HCT116 (cell line): Measurements from ENCODE around the gene C10orf105. TPM values are rescaled to one million over a fixed set of nuclear protein-coding genes. Genes with fewer than 3 reads are reported as not detected.

Experiments
- ATAC-seq: fragments of 200-7000 bp; cut with Tn5 transposase; 2 replicates; pipeline ENCODE4 v1.9.1; 2020; ENCODE audit warnings: mild to moderate bottlenecking, moderate library complexity
- BruUV-seq: library from RNA; stranded (reverse); fragments of 400-500 nt; replicated peaks from 2 replicates; lab custom pipeline; 2021; lab: Mats Ljungman, UMichigan
- CTCF ChIA-PET: fragments of 300-600 bp; sonication (Branson Sonifier 250); formaldehyde crosslinking; loops from one replicate; lab custom pipeline; 2021; ENCODE audit warnings: antibody characterized with exemption; lab: Charles Lee
- POLR2A ChIA-PET: fragments of 300-600, 350-600 bp; sonication (Branson Sonifier 250); formaldehyde crosslinking; loops from one replicate; lab custom pipeline; 2021; ENCODE audit warnings: antibody characterized with exemption; lab: Charles Lee
- RAD21 ChIA-PET, 2 experiments: fragments of 300-600 bp; sonication (Branson Sonifier 250); formaldehyde crosslinking; loops; one replicate each; lab custom pipeline; 2023; ENCODE audit warnings: low total read pairs in 2 of 2; ENCODE audit not compliant: uncharacterized antibody in 2 of 2, unreplicated experiment in 2 of 2, low non-redundant PET in 1 of 2; lab: Charles Lee
- DNase-seq: peaks from one replicate; pipeline ENCODE4 v3.0.0-alpha.2; 2010; ENCODE audit warnings: low read depth, low spot score
- H2AFZ ChIP-seq: fragments of 200-600 bp; shearing (Covaris generic), sonication (generic); 2 replicates; pipeline ENCODE4 v1.6.1; 2017; ENCODE audit warnings: low read depth, mixed run types, mixed read lengths, antibody characterized with exemption, low read length; ENCODE audit not compliant: poor library complexity, severe bottlenecking
- H3K27ac ChIP-seq: 2 replicates; pipeline ENCODE4 v1.5.1; 2012; ENCODE audit warnings: low read depth, low read length
- H3K27me3 ChIP-seq: fragments of 200-600 bp; sonication (generic); 2 replicates; pipeline ENCODE4 v1.6.1; 2016; ENCODE audit warnings: mixed run types, low read length, mixed read lengths; ENCODE audit not compliant: insufficient read depth
- H3K36me3 ChIP-seq, 2 experiments: fragments of 200-500 bp in 1 of 2; fragments of 200-600 bp in 1 of 2; sonication (Bioruptor generic) in 1 of 2; sonication (generic) in 1 of 2; 2 replicates each; pipeline versions ENCODE4 v1.5.1 to v1.6.1; 2014 to 2016; ENCODE audit warnings: low read length in 2 of 2, inconsistent platforms in 1 of 2, mixed read lengths in 1 of 2, mixed run types in 1 of 2; ENCODE audit not compliant: insufficient read depth in 2 of 2, control insufficient read depth in 1 of 2
- H3K4me1 ChIP-seq, 2 experiments: fragments of 200-600 bp in 1 of 2; sonication (generic) in 1 of 2; 2 replicates each; pipeline versions ENCODE4 v1.5.1 to v1.6.1; 2012 to 2017; ENCODE audit warnings: low read length in 2 of 2, inconsistent platforms in 1 of 2, mild to moderate bottlenecking in 1 of 2, mixed read lengths in 1 of 2, mixed run types in 1 of 2, moderate library complexity in 1 of 2; ENCODE audit not compliant: insufficient read depth in 2 of 2, control insufficient read depth in 1 of 2
- H3K4me2 ChIP-seq: fragments of 200-600 bp; sonication (generic); 2 replicates; pipeline ENCODE4 v1.6.1; 2017; ENCODE audit warnings: mixed run types, low read length, mixed read lengths
- H3K4me3 ChIP-seq, 2 experiments: fragments of 200-600 bp in 1 of 2; sonication (generic) in 1 of 2; replicated peaks in 1 of 2; 2 replicates each; pipeline ENCODE4 v1.5.1; 2011 to 2016; ENCODE audit warnings: low read length in 2 of 2, control low read depth in 1 of 2, low read depth in 1 of 2, mild to moderate bottlenecking in 1 of 2, mixed read lengths in 1 of 2, mixed run types in 1 of 2
- H3K79me2 ChIP-seq: fragments of 200-600 bp; sonication (generic); 2 replicates; pipeline ENCODE4 v1.6.1; 2017; ENCODE audit warnings: mild to moderate bottlenecking, mixed run types, low read length, moderate library complexity, mixed read lengths; ENCODE audit not compliant: insufficient read depth
- H3K9ac ChIP-seq: fragments of 200-600 bp; sonication (generic); 2 replicates; pipeline ENCODE4 v1.6.1; 2016; ENCODE audit warnings: low read length, mixed read lengths
- H3K9me2 ChIP-seq: fragments of 200-600 bp; sonication (generic), shearing (Covaris generic); 2 replicates; pipeline ENCODE4 v1.6.1; 2017; ENCODE audit warnings: mixed run types, mild to moderate bottlenecking, moderate library complexity; ENCODE audit not compliant: insufficient read depth
- H3K9me3 ChIP-seq, 2 experiments: fragments of 200-500 bp in 1 of 2; fragments of 200-600 bp in 1 of 2; sonication (Bioruptor generic) in 1 of 2; sonication (generic) in 1 of 2; 2 replicates each; pipeline ENCODE4 v1.6.1; 2014 to 2017; ENCODE audit warnings: low read length in 2 of 2, mixed read lengths in 2 of 2, inconsistent platforms in 1 of 2, low read depth in 1 of 2, mild to moderate bottlenecking in 1 of 2, mixed run types in 1 of 2, moderate library complexity in 1 of 2; ENCODE audit not compliant: control insufficient read depth in 1 of 2, insufficient read depth in 1 of 2
- H4K20me1 ChIP-seq: fragments of 200-600 bp; sonication (generic), shearing (Covaris generic); 2 replicates; pipeline ENCODE4 v1.6.1; 2017; ENCODE audit warnings: mixed run types, mild to moderate bottlenecking, moderate library complexity; ENCODE audit not compliant: insufficient read depth
- CBX3 ChIP-seq: IDR thresholded peaks from 2 replicates; pipeline ENCODE4 v1.6.1; 2012; ENCODE audit warnings: low read depth
- CEBPB ChIP-seq: IDR thresholded peaks from 2 replicates; pipeline ENCODE4 v1.6.1; 2012; ENCODE audit warnings: low read depth
- EGR1 ChIP-seq: IDR thresholded peaks from 2 replicates; pipeline ENCODE4 v1.6.1; 2012; ENCODE audit warnings: low read depth
- ELF1 ChIP-seq: IDR thresholded peaks from 2 replicates; pipeline ENCODE4 v1.6.1; 2012; ENCODE audit warnings: low read depth, borderline replicate concordance
- EZH2 ChIP-seq: fragments of 200-600 bp; sonication (generic); IDR thresholded peaks from 2 replicates; pipeline ENCODE4 v1.6.1; 2017; ENCODE audit warnings: antibody characterized with exemption, mixed run types
- EZH2phosphoT487 ChIP-seq: fragments of 200-600 bp; IDR thresholded peaks from 2 replicates; pipeline ENCODE4 v1.6.1; 2018; ENCODE audit warnings: antibody characterized with exemption, borderline replicate concordance
- FOSL1 ChIP-seq: IDR thresholded peaks from 2 replicates; pipeline ENCODE4 v1.6.1; 2012; ENCODE audit warnings: low read depth
- JUND ChIP-seq: IDR thresholded peaks from 2 replicates; pipeline ENCODE4 v1.6.1; 2012
- MAX ChIP-seq: IDR thresholded peaks from 2 replicates; pipeline ENCODE4 v1.6.1; 2012
- POLR2A ChIP-seq: IDR thresholded peaks from 2 replicates; pipeline ENCODE4 v1.7.0; 2011; ENCODE audit warnings: borderline replicate concordance; ENCODE audit not compliant: insufficient read depth, insufficient read length; ENCODE audit errors: extremely low read depth
- POLR2AphosphoS5 ChIP-seq: IDR thresholded peaks from 2 replicates; pipeline ENCODE4 v1.6.1; 2011; ENCODE audit warnings: mild to moderate bottlenecking, low read depth, low read length, moderate library complexity
- RAD21 ChIP-seq: IDR thresholded peaks from 2 replicates; pipeline ENCODE4 v1.6.1; 2012; ENCODE audit warnings: low read depth, mild to moderate bottlenecking
- SIN3A ChIP-seq: IDR thresholded peaks from 2 replicates; pipeline ENCODE4 v1.6.1; 2012; ENCODE audit warnings: low read depth
- SP1 ChIP-seq: IDR thresholded peaks from 2 replicates; pipeline ENCODE4 v1.6.1; 2012; ENCODE audit warnings: low read depth
- SRF ChIP-seq: IDR thresholded peaks from 2 replicates; pipeline ENCODE4 v1.6.1; 2012; ENCODE audit warnings: low read depth
- YY1 ChIP-seq: IDR thresholded peaks from 2 replicates; pipeline ENCODE4 v1.6.1; 2011; ENCODE audit warnings: low read length, low read depth, moderate library complexity, mild to moderate bottlenecking; ENCODE audit not compliant: insufficient replicate concordance; ENCODE audit errors: extremely low read depth
- ZFX ChIP-seq: fragments of 450-650 bp; IDR thresholded peaks from 2 replicates; pipeline ENCODE4 v1.6.1; 2017
- ZNF274 ChIP-seq: fragments of 200-500 bp; sonication (Bioruptor generic); IDR thresholded peaks from 2 replicates; pipeline ENCODE4 v1.6.1; 2014; ENCODE audit warnings: mild to moderate bottlenecking, low read depth, low read length, inconsistent platforms
- intact Hi-C: fragments of 100-400 bp; cut with micrococcal nuclease; formaldehyde crosslinking; loops from 2 replicates; pipeline ENCODE4 v1.10.0; 2022
- total RNA-seq: library from RNA; stranded (reverse); gene quantifications from one replicate; pipeline ENCODE4 v1.2.1, GENCODE V29; 2021; ENCODE audit not compliant: unreplicated experiment
- TF ChIP-seq, protein P1 (sequence below): IDR thresholded peaks from 2 replicates; pipeline ENCODE4 v1.6.1; 2011; ENCODE audit warnings: mild to moderate bottlenecking, low read length, moderate library complexity; ENCODE audit not compliant: insufficient replicate concordance; ENCODE audit errors: extremely low read depth
- TF ChIP-seq, protein P2 (sequence below), 3 experiments: fragments of 200-600 bp in 1 of 3; sonication (generic) in 1 of 3; IDR thresholded peaks in 2 of 3; conservative IDR thresholded peaks in 1 of 3; 2 replicates each; pipeline ENCODE4 v1.5.1; 2012 to 2017; ENCODE audit warnings: low read depth in 2 of 3, low read length in 2 of 3, antibody characterized with exemption in 1 of 3, borderline replicate concordance in 1 of 3, control low read depth in 1 of 3, mild to moderate bottlenecking in 1 of 3, mixed read lengths in 1 of 3, mixed run types in 1 of 3, moderate library complexity in 1 of 3; ENCODE audit not compliant: insufficient read depth in 1 of 3

The C10orf105 gene
- total RNA-seq, 1 experiment from 2014 or later, result not detected

DNA sequence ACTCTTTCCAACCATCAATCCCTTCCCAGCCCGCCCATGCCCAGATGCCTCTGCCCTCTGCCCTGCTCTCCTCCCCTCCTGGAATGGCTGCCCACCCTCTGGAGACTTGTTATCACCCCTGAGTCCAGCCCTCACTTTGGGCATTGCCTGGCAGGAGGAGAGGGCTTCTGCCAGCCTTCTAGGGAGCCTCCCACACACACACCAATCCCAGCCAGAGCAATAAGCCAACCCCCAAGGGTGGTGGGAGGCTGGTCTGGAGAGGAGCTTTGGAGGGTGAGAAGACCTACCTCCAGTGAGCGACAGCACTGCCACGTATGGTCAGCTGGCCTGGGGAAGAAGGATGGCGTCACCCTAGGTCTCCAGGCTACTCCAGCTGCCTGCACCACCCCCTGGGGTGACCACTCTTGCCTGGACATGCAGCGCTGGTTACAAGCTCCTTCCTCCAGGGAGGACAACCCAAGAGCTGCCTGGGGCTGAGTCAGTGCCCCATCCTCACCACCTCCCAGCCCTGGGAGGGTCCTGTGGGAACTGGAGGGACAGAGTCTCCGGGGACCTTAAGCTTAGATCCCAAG, 8.4 kb downstream of the C10orf105 start:
- no peaks in the 10 kb centered on the region for H3K27me3 ChIP-seq
- no peaks in the 10 kb centered on the region for H3K9me2 ChIP-seq
- H2AFZ ChIP-seq, result no peak overlapping the region
- H3K9ac ChIP-seq, result no peak overlapping the region
- no peak overlapping the region for H3K27ac ChIP-seq
- H3K4me3 ChIP-seq, result no peak overlapping the region
- H3K36me3 ChIP-seq, result no peaks in the 10 kb centered on the region
- ChIA-PET CTCF (interaction anchor here (0.9 to 1.4 kb wide), 2 partner anchors 14 to 392 kb away, joined by 3 to 7 read pairs; partner anchors contain the start of gene SLC29A3), RAD21 (no interaction called here), POLR2A (no interaction called here)
- no peak for TF ChIP-seq POLR2A
- no peak for TF ChIP-seq EGR1
- no peak for TF ChIP-seq SP1
- TF ChIP-seq, protein P1, sequence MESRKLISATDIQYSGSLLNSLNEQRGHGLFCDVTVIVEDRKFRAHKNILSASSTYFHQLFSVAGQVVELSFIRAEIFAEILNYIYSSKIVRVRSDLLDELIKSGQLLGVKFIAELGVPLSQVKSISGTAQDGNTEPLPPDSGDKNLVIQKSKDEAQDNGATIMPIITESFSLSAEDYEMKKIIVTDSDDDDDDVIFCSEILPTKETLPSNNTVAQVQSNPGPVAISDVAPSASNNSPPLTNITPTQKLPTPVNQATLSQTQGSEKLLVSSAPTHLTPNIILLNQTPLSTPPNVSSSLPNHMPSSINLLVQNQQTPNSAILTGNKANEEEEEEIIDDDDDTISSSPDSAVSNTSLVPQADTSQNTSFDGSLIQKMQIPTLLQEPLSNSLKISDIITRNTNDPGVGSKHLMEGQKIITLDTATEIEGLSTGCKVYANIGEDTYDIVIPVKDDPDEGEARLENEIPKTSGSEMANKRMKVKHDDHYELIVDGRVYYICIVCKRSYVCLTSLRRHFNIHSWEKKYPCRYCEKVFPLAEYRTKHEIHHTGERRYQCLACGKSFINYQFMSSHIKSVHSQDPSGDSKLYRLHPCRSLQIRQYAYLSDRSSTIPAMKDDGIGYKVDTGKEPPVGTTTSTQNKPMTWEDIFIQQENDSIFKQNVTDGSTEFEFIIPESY, result no peak
- no peak for TF ChIP-seq JUND
- no peak for TF ChIP-seq FOSL1
- TF ChIP-seq CBX3, result no peak
- TF ChIP-seq SRF, result no peak
- TF ChIP-seq EZH2, result no peak
- no peak for TF ChIP-seq EZH2phosphoT487
- TF ChIP-seq RAD21, result no peak
- TF ChIP-seq, protein P2, sequence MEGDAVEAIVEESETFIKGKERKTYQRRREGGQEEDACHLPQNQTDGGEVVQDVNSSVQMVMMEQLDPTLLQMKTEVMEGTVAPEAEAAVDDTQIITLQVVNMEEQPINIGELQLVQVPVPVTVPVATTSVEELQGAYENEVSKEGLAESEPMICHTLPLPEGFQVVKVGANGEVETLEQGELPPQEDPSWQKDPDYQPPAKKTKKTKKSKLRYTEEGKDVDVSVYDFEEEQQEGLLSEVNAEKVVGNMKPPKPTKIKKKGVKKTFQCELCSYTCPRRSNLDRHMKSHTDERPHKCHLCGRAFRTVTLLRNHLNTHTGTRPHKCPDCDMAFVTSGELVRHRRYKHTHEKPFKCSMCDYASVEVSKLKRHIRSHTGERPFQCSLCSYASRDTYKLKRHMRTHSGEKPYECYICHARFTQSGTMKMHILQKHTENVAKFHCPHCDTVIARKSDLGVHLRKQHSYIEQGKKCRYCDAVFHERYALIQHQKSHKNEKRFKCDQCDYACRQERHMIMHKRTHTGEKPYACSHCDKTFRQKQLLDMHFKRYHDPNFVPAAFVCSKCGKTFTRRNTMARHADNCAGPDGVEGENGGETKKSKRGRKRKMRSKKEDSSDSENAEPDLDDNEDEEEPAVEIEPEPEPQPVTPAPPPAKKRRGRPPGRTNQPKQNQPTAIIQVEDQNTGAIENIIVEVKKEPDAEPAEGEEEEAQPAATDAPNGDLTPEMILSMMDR (IDR thresholded peaks at IDR 0.05 in 2 of 3, conservative IDR thresholded peaks at IDR 0.05 in 1 of 3; ENCODE audit: borderline replicate concordance in 1 of 3, insufficient read depth in 1 of 3, low read depth in 2 of 3, low read length in 2 of 3), result no peak
- no peak for TF ChIP-seq YY1
- TF ChIP-seq ZFX, result no peak
- no peak for TF ChIP-seq ZNF274
- no peak for TF ChIP-seq MAX
- TF ChIP-seq SIN3A, result no peak
- no peak for TF ChIP-seq ELF1
- no peak for TF ChIP-seq POLR2AphosphoS5
- TF ChIP-seq CEBPB, result no peak
- DNase-seq (no peak), ATAC-seq (no peak)
- no TSS peak for BruUV-seq
- H3K9me3 ChIP-seq, result no peaks in the 10 kb centered on the region
- H3K4me2 ChIP-seq, result no peak overlapping the region
- peaks cover 0 to 14% of the 10 kb centered on the region in 2 experiments; a peak in 2 of 4 replicates for H3K4me1 ChIP-seq
- no peaks in the 10 kb centered on the region for H4K20me1 ChIP-seq
- no peaks in the 10 kb centered on the region for H3K79me2 ChIP-seq
- intact Hi-C loops, result no loop called here
